Measurements from ENCODE around the gene OSGIN1. TPM values are rescaled to one million over a fixed set of nuclear protein-coding genes. Genes with fewer than 3 reads are reported as not detected.
A peak's percentile ranks its signal among the peaks of the same experiment; 100 is the strongest.

Gene OSGIN1
- total RNA-seq, 1 experiment from 2014 or later = 21.8 TPM

DNA sequence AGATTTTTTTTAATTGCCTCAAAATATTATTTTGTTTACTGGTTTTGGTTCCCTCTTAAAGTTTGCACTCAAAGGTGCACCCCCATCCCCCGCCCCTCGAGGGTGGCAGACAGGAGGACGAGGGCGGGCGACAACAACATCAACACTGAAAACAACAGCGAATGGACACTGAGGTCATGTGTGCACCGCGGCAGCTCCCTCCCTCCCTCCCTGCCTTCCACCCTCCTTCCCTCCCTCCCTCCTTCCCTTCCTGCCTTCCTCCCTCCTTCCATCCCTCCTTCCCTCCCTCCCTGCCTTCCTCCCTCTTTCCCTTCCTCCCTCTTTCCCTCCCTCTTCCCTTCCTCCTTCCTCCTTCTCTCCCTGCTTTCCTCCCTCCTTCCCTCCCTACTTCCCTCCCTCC, 1.5 kb upstream of the OSGIN1 start:
- H3K27me3 ChIP-seq (replicated peaks; ENCODE audit: control insufficient read depth, insufficient read depth, low read length) = no peaks in the 10 kb centered on the region
- intact Hi-C loops (cut with micrococcal nuclease; ENCODE audit: unreplicated experiment) = no loop called here
- no peaks in the 10 kb centered on the region for H3K9me3 ChIP-seq
- CTCF ChIA-PET = no interaction called here
- TF ChIP-seq, protein P1, sequence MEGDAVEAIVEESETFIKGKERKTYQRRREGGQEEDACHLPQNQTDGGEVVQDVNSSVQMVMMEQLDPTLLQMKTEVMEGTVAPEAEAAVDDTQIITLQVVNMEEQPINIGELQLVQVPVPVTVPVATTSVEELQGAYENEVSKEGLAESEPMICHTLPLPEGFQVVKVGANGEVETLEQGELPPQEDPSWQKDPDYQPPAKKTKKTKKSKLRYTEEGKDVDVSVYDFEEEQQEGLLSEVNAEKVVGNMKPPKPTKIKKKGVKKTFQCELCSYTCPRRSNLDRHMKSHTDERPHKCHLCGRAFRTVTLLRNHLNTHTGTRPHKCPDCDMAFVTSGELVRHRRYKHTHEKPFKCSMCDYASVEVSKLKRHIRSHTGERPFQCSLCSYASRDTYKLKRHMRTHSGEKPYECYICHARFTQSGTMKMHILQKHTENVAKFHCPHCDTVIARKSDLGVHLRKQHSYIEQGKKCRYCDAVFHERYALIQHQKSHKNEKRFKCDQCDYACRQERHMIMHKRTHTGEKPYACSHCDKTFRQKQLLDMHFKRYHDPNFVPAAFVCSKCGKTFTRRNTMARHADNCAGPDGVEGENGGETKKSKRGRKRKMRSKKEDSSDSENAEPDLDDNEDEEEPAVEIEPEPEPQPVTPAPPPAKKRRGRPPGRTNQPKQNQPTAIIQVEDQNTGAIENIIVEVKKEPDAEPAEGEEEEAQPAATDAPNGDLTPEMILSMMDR (IDR thresholded peaks at IDR 0.05; ENCODE audit: insufficient read depth in 1 of 2, low read depth in 1 of 2, low read length in 1 of 2, severe bottlenecking in 1 of 2, unreplicated experiment in 1 of 2) = no peak
- H3K4me1 ChIP-seq = peaks cover 22% of the 10 kb centered on the region
- no peaks in the 10 kb centered on the region for H3K27me3 Mint-ChIP-seq (ENCODE audit: insufficient read depth, unreplicated experiment)
- H3K9me3 Mint-ChIP-seq (ENCODE audit: unreplicated experiment) = no peaks in the 10 kb centered on the region
- DNase-seq = no peak
- no peak overlapping the region for H3K4me3 Mint-ChIP-seq (ENCODE audit: unreplicated experiment)
- H3K27ac Mint-ChIP-seq (ENCODE audit: unreplicated experiment) = no peak overlapping the region
- peaks cover 12% of the 10 kb centered on the region for H3K4me1 Mint-ChIP-seq (ENCODE audit: low read depth, unreplicated experiment)
- POLR2A ChIA-PET = interaction anchor here (0.6 kb wide), 1 partner anchor 25 kb away, joined by 6 read pairs; no protein-coding TSS in a partner anchor
- H3K4me3 ChIP-seq (ENCODE audit: low read depth, low read length) = no peak overlapping the region
- H3K36me3 Mint-ChIP-seq (ENCODE audit: insufficient read depth, unreplicated experiment) = peaks cover 13% of the 10 kb centered on the region
- BruUV-seq (replicated peaks) = no TSS peak
- H3K36me3 ChIP-seq (ENCODE audit: control insufficient read depth, insufficient read depth, low read length) = no peaks in the 10 kb centered on the region

- Mint-ChIP-seq H3K36me3 (ENCODE audit: insufficient read depth, unreplicated experiment) (peaks cover 19% of the 10 kb centered on the region), H3K27ac (ENCODE audit: unreplicated experiment) (peak overlapping the region; percentile 94), H3K27me3 (ENCODE audit: insufficient read depth, unreplicated experiment) (no peaks in the 10 kb centered on the region), H3K4me1 (ENCODE audit: low read depth, unreplicated experiment) (peaks cover 12% of the 10 kb centered on the region), H3K4me3 (ENCODE audit: unreplicated experiment) (peak overlapping the region; percentile 94), H3K9me3 (ENCODE audit: unreplicated experiment) (no peaks in the 10 kb centered on the region)
- TF ChIP-seq, protein P1 (IDR thresholded peaks at IDR 0.05; ENCODE audit: insufficient read depth in 1 of 2, low read depth in 1 of 2, low read length in 1 of 2, severe bottlenecking in 1 of 2, unreplicated experiment in 1 of 2) = no peak
- H3K27me3 ChIP-seq (replicated peaks; ENCODE audit: control insufficient read depth, insufficient read depth, low read length) = no peaks in the 10 kb centered on the region
- ChIA-PET CTCF (no interaction called here), POLR2A (interaction anchor here (2.9 kb wide), 1 partner anchor 24 kb away, joined by 31 read pairs; no protein-coding TSS in a partner anchor)
- no peaks in the 10 kb centered on the region for H3K36me3 ChIP-seq (ENCODE audit: control insufficient read depth, insufficient read depth, low read length)
- intact Hi-C loops (cut with micrococcal nuclease; ENCODE audit: unreplicated experiment) = no loop called here
- peaks cover 22% of the 10 kb centered on the region for H3K4me1 ChIP-seq
- peak overlapping the region; percentile 68 for H3K4me3 ChIP-seq (ENCODE audit: low read depth, low read length)
- DNase-seq = no peak
- TSS peak; percentile 62 for BruUV-seq (replicated peaks)
- H3K9me3 ChIP-seq = no peaks in the 10 kb centered on the region
These were observed 477 bp upstream of the OSGIN1 start for GRCh38 chr16:83952587-83952939.

GRCh38 chr16:83953796-83954576, 946 bp downstream of the OSGIN1 start:
- TSS peak; percentile 74 for BruUV-seq (replicated peaks)
- DNase-seq = peak; percentile 70 to 71
- Mint-ChIP-seq H3K27me3 (ENCODE audit: insufficient read depth, unreplicated experiment) (no peaks in the 10 kb centered on the region), H3K36me3 (ENCODE audit: insufficient read depth, unreplicated experiment) (peaks cover 27% of the 10 kb centered on the region), H3K4me1 (ENCODE audit: low read depth, unreplicated experiment) (peaks cover 12% of the 10 kb centered on the region), H3K9me3 (ENCODE audit: unreplicated experiment) (no peaks in the 10 kb centered on the region), H3K4me3 (ENCODE audit: unreplicated experiment) (peak overlapping the region; percentile 94), H3K27ac (ENCODE audit: unreplicated experiment) (peak overlapping the region; percentile 94)
- ChIA-PET POLR2A (interaction anchor here (1.0 to 2.9 kb wide), 3 partner anchors 26 to 60 kb away, joined by 3 to 31 read pairs (median 6); partner anchors contain the start of gene MLYCD), CTCF (interaction anchor here (0.7 to 2.4 kb wide), 15 partner anchors 11 to 233 kb away, joined by 3 to 44 read pairs (median 5); partner anchors contain the start of genes SLC38A8 and TAF1C)
- TF ChIP-seq, protein P1 (IDR thresholded peaks at IDR 0.05; ENCODE audit: insufficient read depth in 1 of 2, low read depth in 1 of 2, low read length in 1 of 2, severe bottlenecking in 1 of 2, unreplicated experiment in 1 of 2) = peak; percentile 81 to 91
- peaks cover 18% of the 10 kb centered on the region for H3K4me1 ChIP-seq
- no peaks in the 10 kb centered on the region for H3K9me3 ChIP-seq
- peak overlapping the region; percentile 68 for H3K4me3 ChIP-seq (ENCODE audit: low read depth, low read length)
- intact Hi-C loops (cut with micrococcal nuclease; ENCODE audit: unreplicated experiment) = loop anchor here (1.0 kb wide), 2 partner anchors 28 to 55 kb away; partner anchors contain the start of gene MLYCD
- H3K36me3 ChIP-seq (ENCODE audit: control insufficient read depth, insufficient read depth, low read length) = no peaks in the 10 kb centered on the region
- no peaks in the 10 kb centered on the region for H3K27me3 ChIP-seq (replicated peaks; ENCODE audit: control insufficient read depth, insufficient read depth, low read length)
